GM21723 (cell line): ENCODE measurements around the gene CCBE1.

Experiments
- ATAC-seq: cut with Tn5 transposase; IDR thresholded peaks from one replicate; pipeline ENCODE4 v1.9.1; 2021; ENCODE audit warnings: mild to moderate bottlenecking, moderate library complexity; ENCODE audit not compliant: unreplicated experiment

CCBE1 gene

GRCh38 chr18:59577386-59577655, 119.9 kb downstream of the CCBE1 start:
- no peak for ATAC-seq

- ATAC-seq = no peak
Measured at GRCh38 chr18:59576541-59577385, 120.5 kb downstream of the CCBE1 start.

- ATAC-seq = no peak
Measured at GRCh38 chr18:59575995-59576394, 121.2 kb downstream of the CCBE1 start.

GRCh38 chr18:59573962-59574361, 123.3 kb downstream of the CCBE1 start:
- no peak for ATAC-seq

GRCh38 chr18:59571902-59572301, 125.3 kb downstream of the CCBE1 start:
- no peak for ATAC-seq

DNA sequence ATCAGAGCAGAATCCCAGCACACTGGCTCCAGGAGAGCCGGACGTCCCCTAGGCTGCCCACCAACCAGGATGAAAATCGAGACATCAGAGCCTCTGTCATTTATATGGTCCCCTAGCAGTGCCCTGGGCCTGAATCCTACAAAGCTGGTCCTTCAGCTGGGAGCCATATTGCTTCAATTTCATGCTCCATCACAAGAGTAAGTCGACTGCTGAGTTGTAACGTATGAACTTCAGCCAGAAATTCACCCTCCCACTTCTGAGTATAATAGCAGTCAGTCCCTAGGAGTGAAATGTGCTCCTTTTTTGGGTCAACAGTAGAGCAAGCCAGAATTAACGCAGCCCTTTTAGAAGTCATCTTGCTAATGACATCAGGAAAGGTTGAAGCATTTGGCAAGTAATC, 126.4 kb downstream of the CCBE1 start:
- ATAC-seq = no peak

- no peak for ATAC-seq
Measured at GRCh38 chr18:59570101-59570775, 127.0 kb downstream of the CCBE1 start.

GRCh38 chr18:59569390-59569791, 127.8 kb downstream of the CCBE1 start:
- ATAC-seq = no peak

GRCh38 chr18:59567431-59567830, 129.8 kb downstream of the CCBE1 start:
- ATAC-seq = no peak

- no peak for ATAC-seq
Measured at GRCh38 chr18:59566533-59566971, 130.7 kb downstream of the CCBE1 start.

DNA sequence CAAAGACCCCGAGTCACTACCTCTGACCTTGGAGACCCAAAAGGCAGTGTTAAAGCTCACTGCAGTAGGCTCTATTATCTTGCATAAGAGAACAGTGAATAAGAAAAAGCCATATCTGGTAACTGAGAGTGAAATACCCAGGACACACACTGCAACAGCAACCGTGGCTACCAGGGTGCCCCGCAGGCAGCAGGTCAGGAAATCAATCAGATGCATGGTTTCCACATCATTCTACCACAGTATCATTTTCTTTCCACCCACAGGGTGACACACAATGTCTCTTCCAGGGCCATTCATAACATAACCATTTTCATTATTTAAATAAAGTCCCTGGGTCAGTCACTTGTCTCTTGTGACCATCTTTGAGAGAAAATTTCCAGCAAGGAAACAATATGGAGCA, 131.3 kb downstream of the CCBE1 start:
- no peak for ATAC-seq

- ATAC-seq = no peak
Measured at GRCh38 chr18:59564561-59564960, 132.7 kb downstream of the CCBE1 start.

- no peak for ATAC-seq
Measured at GRCh38 chr18:59563176-59563785, 133.9 kb downstream of the CCBE1 start.

GRCh38 chr18:59562751-59563150, 134.5 kb downstream of the CCBE1 start:
- no peak for ATAC-seq

DNA sequence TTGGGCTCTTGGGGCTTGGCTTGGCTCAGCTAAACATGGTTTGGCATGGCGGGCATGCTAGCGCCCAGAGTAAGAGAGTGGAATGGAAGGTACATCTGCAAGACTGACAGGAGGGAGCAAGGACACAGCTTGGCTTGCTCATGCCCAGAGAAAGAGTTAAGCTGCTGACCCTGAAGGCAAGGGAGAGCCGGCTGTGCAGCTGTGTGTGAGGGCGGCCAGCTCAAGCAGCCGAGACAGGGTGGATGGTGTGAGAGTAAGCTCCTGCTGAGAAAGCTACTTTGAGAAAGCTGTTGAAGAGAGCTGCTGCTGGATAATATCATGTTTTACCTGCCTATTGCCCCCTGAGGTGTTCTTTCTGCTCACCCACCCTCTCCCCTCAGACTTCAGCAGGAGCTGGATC, 135.6 kb downstream of the CCBE1 start:
- ATAC-seq = no peak

DNA sequence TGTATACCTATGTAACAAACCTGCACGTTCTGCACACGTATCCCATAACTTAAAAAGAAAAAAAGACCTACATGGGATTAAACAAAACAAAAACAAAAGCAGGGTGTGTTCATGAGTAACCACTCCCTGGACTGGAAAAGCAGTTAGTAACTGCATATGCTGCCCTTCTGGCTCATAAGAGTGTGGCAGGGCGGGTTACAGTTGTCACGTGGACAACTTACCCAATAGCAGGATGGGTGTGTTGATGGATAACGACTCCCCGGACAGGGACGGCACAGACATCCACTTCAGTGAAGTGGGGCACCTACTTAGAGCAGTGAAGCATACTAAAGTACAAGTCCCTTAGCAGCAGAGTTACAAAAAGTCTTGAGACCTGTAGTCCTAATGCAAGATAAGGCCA, 136.7 kb downstream of the CCBE1 start:
- no peak for ATAC-seq

DNA sequence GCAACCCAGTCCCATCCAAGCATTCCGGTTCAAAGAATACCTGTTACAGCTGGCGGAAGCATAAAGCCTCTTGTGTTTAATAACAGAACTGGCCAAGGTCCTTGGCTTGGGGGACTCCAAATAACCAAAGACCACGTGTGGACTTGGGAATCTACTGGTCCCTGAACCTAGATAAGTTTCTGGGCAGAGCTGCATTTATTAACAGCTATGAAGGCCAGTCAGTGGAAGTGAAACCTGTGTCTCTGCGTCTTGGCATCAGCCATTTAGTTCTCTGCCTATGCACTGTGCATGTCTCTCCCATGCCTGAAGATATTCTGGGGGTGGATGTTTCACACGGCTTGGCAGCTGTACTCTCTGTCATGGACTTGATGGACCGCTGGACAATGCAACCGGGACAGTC, 137.7 kb downstream of the CCBE1 start:
- ATAC-seq = no peak

DNA sequence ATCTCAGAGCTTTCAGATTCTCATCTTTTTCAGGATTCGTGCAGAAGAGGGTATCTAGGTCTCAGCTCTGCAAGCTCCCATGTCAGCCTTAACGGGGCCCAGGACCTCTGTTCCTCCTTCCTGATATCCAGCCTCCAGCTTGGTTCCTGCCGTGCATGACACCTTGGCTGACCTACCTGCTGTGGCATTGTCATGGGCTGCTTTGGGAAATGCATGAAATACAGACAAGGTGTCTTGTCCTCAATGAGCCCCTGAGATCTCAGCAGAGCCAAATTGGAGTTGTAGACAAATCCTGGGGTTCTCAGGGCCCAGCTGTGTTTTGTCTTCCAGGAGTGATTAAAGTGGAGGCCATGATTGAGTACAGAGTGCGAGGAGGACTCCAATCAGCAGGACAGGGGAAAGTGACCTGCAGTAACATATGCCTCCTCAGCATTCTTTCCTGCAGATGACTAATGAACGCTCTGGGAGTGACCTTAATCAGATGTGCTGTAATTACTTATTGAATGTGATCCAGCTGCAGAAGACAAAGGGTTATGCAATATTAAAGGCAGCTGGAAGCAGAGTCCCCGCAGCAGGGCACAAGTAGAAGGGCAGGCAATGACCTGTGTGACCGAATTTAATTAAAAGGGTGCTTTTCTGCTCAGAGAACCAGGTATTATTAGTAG, 141.1 kb downstream of the CCBE1 start:
- no peak for ATAC-seq

DNA sequence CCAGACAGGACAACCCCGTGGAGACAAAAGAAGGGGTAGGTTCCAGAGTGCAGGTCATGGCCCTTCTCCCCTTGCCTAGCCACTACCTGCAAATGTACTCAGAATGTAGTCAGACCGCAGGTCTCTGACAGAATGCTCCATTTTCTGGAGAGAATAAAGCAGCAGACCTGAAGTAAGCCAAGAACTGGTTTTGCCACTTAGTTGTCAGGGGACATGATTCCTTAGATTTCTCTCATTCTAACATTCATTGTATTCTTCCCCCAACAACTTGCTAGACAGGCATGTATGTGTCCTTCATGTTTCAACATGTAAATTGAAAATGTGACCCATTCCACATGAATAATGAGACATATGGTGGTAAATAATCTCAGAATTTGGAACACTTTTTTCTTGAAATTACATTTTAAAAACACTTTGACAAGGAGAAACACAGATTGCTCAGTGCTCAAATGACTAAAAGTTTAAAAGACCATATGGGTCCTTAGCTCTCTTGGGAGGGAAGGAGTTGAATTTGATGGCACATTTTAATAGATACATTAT, 142.4 kb downstream of the CCBE1 start:
- ATAC-seq = no peak

DNA sequence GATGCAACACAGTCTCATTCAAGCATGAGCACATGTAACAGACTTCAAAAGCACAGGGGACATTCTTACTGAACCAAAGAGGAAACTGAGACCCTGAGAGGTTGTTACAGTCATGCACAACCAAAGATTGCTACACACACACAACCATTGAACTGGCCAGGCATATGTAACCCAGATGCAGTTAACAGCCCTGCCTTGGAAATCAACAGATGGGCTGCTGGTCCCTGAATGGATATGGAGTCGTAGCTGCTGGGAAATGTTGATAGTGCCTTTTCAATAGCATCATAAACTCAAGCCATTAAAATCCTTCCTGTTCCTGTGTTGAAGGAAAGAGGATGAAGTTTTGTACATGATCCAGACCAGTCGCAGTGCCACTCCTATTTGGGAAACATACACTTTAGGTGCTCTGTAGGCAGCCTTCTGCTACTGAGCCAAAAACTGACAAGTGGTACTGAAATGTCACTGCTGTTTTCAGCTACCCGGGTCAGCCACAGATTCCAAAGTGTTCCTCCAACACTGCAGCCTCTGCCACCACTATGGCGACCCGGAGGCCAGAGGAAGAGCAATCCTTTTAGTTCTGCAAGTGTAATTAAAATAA, 143.9 kb downstream of the CCBE1 start:
- ATAC-seq = no peak
